ENCODE data around the gene EPB41L2.

- no peak for TF ChIP-seq POLR2AphosphoS5 (IDR thresholded peaks at IDR 0.05; ENCODE audit: low read depth)
- TF ChIP-seq, protein P1, sequence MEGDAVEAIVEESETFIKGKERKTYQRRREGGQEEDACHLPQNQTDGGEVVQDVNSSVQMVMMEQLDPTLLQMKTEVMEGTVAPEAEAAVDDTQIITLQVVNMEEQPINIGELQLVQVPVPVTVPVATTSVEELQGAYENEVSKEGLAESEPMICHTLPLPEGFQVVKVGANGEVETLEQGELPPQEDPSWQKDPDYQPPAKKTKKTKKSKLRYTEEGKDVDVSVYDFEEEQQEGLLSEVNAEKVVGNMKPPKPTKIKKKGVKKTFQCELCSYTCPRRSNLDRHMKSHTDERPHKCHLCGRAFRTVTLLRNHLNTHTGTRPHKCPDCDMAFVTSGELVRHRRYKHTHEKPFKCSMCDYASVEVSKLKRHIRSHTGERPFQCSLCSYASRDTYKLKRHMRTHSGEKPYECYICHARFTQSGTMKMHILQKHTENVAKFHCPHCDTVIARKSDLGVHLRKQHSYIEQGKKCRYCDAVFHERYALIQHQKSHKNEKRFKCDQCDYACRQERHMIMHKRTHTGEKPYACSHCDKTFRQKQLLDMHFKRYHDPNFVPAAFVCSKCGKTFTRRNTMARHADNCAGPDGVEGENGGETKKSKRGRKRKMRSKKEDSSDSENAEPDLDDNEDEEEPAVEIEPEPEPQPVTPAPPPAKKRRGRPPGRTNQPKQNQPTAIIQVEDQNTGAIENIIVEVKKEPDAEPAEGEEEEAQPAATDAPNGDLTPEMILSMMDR (conservative IDR thresholded peaks at IDR 0.05; ENCODE audit: low read depth in 2 of 2) = no peak
- no peak for TF ChIP-seq EZH2phosphoT487 (IDR thresholded peaks at IDR 0.05; ENCODE audit: unreplicated experiment)
- no peak for TF ChIP-seq EZH2 (IDR thresholded peaks at IDR 0.05; ENCODE audit: low read depth, unreplicated experiment)
- no peak for TF ChIP-seq JUNB (IDR thresholded peaks at IDR 0.05; ENCODE audit: unreplicated experiment)
- no peak for TF ChIP-seq ZNF331 (CRISPR knock-in tag; IDR thresholded peaks at IDR 0.05; ENCODE audit: low read depth)
- TF ChIP-seq STAT1 (IDR thresholded peaks at IDR 0.05; ENCODE audit: unreplicated experiment) = no peak
- TF ChIP-seq REST (IDR thresholded peaks at IDR 0.05; ENCODE audit: unreplicated experiment) = no peak
- no peak for TF ChIP-seq CREB1 (CRISPR knock-in tag; IDR thresholded peaks at IDR 0.05; ENCODE audit: low read depth)
- TF ChIP-seq, protein P2, sequence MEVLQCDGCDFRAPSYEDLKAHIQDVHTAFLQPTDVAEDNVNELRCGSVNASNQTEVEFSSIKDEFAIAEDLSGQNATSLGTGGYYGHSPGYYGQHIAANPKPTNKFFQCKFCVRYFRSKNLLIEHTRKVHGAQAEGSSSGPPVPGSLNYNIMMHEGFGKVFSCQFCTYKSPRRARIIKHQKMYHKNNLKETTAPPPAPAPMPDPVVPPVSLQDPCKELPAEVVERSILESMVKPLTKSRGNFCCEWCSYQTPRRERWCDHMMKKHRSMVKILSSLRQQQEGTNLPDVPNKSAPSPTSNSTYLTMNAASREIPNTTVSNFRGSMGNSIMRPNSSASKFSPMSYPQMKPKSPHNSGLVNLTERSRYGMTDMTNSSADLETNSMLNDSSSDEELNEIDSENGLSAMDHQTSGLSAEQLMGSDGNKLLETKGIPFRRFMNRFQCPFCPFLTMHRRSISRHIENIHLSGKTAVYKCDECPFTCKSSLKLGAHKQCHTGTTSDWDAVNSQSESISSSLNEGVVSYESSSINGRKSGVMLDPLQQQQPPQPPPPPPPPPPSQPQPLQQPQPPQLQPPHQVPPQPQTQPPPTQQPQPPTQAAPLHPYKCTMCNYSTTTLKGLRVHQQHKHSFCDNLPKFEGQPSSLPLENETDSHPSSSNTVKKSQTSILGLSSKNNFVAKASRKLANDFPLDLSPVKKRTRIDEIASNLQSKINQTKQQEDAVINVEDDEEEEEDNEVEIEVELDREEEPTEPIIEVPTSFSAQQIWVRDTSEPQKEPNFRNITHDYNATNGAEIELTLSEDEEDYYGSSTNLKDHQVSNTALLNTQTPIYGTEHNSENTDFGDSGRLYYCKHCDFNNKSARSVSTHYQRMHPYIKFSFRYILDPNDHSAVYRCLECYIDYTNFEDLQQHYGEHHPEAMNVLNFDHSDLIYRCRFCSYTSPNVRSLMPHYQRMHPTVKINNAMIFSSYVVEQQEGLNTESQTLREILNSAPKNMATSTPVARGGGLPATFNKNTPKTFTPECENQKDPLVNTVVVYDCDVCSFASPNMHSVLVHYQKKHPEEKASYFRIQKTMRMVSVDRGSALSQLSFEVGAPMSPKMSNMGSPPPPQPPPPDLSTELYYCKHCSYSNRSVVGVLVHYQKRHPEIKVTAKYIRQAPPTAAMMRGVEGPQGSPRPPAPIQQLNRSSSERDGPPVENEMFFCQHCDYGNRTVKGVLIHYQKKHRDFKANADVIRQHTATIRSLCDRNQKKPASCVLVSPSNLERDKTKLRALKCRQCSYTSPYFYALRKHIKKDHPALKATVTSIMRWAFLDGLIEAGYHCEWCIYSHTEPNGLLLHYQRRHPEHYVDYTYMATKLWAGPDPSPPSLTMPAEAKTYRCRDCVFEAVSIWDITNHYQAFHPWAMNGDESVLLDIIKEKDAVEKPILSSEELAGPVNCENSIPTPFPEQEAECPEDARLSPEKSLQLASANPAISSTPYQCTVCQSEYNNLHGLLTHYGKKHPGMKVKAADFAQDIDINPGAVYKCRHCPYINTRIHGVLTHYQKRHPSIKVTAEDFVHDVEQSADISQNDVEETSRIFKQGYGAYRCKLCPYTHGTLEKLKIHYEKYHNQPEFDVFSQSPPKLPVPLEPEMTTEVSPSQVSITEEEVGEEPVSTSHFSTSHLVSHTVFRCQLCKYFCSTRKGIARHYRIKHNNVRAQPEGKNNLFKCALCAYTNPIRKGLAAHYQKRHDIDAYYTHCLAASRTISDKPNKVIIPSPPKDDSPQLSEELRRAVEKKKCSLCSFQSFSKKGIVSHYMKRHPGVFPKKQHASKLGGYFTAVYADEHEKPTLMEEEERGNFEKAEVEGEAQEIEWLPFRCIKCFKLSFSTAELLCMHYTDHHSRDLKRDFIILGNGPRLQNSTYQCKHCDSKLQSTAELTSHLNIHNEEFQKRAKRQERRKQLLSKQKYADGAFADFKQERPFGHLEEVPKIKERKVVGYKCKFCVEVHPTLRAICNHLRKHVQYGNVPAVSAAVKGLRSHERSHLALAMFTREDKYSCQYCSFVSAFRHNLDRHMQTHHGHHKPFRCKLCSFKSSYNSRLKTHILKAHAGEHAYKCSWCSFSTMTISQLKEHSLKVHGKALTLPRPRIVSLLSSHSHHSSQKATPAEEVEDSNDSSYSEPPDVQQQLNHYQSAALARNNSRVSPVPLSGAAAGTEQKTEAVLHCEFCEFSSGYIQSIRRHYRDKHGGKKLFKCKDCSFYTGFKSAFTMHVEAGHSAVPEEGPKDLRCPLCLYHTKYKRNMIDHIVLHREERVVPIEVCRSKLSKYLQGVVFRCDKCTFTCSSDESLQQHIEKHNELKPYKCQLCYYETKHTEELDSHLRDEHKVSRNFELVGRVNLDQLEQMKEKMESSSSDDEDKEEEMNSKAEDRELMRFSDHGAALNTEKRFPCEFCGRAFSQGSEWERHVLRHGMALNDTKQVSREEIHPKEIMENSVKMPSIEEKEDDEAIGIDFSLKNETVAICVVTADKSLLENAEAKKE (CRISPR knock-in tag; IDR thresholded peaks at IDR 0.05) = no peak
- TF ChIP-seq, protein P3, sequence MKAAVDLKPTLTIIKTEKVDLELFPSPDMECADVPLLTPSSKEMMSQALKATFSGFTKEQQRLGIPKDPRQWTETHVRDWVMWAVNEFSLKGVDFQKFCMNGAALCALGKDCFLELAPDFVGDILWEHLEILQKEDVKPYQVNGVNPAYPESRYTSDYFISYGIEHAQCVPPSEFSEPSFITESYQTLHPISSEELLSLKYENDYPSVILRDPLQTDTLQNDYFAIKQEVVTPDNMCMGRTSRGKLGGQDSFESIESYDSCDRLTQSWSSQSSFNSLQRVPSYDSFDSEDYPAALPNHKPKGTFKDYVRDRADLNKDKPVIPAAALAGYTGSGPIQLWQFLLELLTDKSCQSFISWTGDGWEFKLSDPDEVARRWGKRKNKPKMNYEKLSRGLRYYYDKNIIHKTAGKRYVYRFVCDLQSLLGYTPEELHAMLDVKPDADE (IDR thresholded peaks at IDR 0.05) = no peak
- no peak for TF ChIP-seq ZNF114 (CRISPR knock-in tag; IDR thresholded peaks at IDR 0.05)
Measured at GRCh38 chr6:131023834-131024504, 39.1 kb downstream of the EPB41L2 start.

Data from GM23338 (cell line).